KOPT-K1 (cell line): ENCODE data around the gene FCN3.

Source experiments
- H3K27ac ChIP-seq: fragments of 200-600 bp; sonication (generic); 2 replicates; pipeline ENCODE4 v1.5.1; 2016; ENCODE audit warnings: antibody characterized with exemption, mild to moderate bottlenecking, low read depth, low read length; ENCODE audit not compliant: poor library complexity, severe bottlenecking
- H3K36me3 ChIP-seq: fragments of 200-600 bp; sonication (generic); 2 replicates; pipeline ENCODE4 v1.5.1; 2017; ENCODE audit warnings: antibody characterized with exemption, mild to moderate bottlenecking, low read length, moderate library complexity; ENCODE audit not compliant: insufficient read depth
- H3K9me3 ChIP-seq: fragments of 200-600 bp; sonication (generic); 2 replicates; pipeline ENCODE4 v1.5.1; 2017; ENCODE audit warnings: antibody characterized with exemption, low read length, mild to moderate bottlenecking; ENCODE audit not compliant: insufficient read depth, poor library complexity, severe bottlenecking

FCN3 gene

DNA sequence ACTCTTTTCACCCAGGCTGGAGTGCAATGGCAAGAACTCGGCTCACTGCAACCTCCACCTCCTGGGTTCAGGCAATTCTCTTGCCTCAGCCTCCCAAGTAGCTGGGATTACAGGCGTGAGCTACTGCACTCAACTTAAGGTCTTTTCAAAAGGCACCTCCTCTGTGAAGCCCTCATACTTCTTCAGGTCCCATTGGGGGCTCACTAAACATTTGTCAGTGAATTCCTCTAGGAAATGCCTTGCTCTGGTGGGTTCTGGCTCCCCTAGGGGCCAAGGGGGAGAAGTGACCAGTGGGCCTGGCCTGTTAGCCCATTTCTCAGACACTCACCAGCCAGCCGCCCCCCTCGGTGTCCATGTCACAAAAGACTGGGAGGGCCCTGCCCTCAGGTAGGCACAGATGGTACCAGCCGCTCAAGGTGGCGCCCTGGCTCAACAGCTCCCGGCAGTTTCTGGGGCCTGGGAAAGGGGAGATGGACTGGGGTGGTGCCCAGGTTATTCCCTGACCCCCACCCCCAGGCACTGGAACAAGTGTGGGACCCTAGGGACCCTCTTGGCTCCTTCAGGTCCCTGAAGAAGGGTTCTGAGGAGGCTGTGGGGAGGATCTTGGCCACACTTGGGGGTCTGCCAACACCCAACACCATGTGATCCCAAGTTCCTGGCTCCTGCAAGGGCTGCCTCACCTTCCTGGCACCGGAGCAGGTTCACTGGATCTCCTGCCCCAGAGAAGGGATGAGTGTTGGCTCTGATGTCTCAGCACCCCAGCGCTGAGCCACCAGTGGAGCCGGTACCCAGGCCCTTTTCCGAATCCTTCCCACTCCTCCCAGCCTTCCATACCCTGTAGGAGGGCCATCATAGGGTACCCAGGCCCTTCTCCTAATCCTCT is 1.6 kb downstream of the FCN3 start:
- Histone ChIP-seq H3K36me3 (no peaks in the 10 kb centered on the region), H3K27ac (no peak overlapping the region), H3K9me3 (no peaks in the 10 kb centered on the region)

DNA sequence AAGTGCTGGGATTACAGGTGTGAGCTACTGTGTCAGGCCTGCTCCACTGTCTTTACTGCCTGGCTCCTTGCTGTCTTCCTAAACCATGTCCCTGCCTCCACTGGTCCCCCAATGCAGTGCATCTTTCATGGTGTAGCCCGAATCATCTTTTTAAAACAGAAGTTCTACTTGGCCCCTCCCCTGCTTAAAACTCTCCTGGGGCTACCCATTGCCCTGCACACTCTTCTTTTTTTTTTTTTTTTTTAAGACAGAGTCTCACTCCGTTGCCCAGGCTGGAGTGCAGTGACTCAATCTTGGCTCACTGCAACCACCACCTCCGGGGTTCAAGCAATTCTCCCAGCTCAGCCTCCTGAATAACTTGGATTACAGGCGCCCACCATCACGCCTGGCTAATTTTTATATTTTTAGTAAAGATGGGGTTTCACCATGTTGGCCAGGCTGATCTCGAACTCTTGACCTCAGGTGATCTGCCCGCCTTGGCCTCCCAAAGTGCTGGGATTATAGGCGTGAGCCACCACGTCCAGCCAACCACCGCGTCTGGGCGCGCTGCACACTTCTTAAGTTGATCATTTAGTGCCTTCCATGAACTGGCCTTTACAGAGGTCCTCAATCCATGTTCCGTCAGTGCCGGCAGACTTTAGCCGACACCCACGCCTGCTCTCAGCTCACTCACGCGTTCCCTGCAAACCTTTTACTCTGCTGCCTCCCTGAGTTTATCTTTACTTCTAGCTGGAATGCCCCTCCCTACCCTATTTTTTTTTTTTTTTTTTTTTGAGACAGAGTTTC is 2.4 kb downstream of the FCN3 start:
- Histone ChIP-seq H3K27ac (no peak overlapping the region), H3K9me3 (no peaks in the 10 kb centered on the region), H3K36me3 (no peaks in the 10 kb centered on the region)

DNA sequence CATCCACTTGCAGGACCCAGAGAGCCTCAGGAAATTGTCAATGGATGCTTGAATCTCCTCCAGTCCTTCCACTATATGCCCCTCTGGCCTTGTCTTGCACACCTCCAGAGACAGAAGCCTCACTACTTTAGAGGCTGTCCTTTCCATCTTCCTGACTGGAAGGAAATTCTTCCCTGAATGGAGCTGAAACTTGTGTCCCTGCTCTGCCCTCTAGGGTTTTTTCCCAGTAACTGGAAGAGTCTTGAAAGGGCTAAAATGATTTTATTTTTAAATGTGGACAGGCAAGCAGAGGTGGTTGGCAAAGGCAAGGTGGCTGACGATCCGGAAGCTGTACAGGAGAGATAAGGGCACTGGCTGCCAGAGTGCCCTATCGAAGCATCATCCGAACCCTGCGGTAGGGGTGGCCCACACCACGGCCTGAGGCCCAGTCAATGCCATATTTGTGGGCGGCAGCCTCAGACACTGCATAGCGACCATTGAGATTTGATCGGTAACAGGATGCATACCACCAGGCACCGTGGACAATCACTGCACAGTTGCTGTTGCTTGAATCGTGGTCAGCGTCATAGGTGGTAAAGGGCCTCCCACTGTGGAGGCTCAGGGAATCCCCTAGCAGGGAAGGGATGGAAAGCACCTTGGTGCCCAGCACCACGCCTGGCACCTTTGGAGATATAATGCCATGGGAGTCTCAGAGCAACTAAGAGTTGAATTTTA is 5.6 kb downstream of the FCN3 start:
- no peaks in the 10 kb centered on the region for H3K9me3 ChIP-seq
- no peak overlapping the region for H3K27ac ChIP-seq
- no peaks in the 10 kb centered on the region for H3K36me3 ChIP-seq

DNA sequence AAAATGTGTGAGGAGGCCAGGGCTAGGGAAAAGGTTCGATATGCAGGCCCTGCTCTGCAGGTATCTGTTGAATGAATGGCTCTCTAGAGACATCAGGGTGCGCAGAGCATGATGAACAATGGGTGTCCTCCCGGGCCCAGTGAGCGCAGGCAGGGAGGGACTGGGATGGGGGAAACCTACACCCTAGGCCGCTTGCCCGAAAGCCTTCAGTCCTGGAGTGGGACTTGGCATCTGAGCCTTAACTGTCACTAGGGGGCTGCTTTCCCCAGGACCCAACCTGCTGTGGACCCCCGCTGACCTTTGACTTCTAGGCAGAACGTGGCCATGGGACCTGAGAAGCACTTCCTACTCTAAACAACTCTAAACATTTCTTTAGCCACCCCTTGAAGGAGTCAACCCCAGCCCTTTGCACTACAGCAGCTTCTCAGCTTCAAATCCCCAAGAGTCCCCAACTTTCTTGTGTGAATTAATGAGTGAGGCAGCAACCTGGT is 7.4 kb downstream of the FCN3 start:
- Histone ChIP-seq H3K36me3 (no peaks in the 10 kb centered on the region), H3K27ac (no peak overlapping the region), H3K9me3 (no peaks in the 10 kb centered on the region)

DNA sequence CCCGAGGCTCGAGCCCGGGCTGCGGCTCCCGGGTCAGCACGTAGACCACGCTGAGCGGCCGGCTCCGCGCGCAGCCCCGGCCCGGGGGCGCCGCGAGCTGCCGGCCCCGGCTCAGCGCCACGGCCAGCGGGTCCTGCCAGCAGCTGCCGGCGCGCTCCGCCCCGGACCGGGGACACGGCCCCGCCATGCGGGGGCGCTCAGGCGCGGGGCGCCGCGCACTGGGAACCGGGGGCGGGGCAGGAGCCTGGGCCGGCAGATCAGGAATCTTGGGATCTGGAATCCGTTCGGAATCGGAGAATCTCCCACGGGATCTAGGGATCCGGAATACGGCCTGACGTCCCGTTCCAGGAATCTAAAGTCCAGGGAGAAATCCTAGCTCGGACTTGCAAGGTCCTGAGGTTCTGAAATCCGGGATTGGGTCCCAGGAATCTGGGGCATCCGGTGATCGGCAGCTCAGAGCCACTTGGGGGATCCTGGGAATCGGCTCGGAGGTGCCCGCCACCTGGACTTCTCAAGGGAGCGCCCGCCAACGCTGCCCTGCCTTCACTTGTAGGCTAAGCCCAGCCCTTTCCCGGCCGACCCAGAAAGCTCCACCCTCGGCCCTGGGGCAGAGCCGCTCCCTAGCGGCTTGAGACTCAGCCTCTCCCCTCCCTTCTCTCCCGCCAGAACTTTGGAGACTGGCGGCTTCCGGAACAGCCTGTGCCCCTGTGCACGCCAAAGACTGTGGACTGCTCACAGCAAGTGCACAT is 8.0 kb downstream of the FCN3 start, which contains the start of gene MAP3K6:
Gene MAP3K6 (minus strand): TSS at position 551 of the 749 bp plus-strand sequence. CDS start 364 bp downstream, at position 187.
- no peaks in the 10 kb centered on the region for H3K9me3 ChIP-seq
- H3K36me3 ChIP-seq = no peaks in the 10 kb centered on the region
- H3K27ac ChIP-seq = no peak within 1 kb of the TSS

DNA sequence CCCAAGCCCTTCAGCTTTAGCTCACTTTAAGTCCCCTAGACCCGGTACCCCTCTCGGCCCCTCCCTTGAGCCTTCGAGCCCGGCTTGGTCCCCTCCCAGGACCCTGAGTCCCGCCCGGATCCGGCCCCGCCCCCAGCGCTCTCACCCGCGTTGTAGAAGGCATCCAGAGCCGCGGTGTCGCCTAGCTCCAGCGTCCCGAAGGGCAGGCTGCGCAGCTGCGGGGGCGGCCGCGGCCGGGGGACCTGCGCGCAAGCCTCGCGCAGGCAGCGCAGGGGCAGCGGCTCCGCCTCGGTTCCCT is 8.6 kb downstream of the FCN3 start:
- Histone ChIP-seq H3K36me3 (no peaks in the 10 kb centered on the region), H3K9me3 (no peaks in the 10 kb centered on the region), H3K27ac (no peak overlapping the region)

DNA sequence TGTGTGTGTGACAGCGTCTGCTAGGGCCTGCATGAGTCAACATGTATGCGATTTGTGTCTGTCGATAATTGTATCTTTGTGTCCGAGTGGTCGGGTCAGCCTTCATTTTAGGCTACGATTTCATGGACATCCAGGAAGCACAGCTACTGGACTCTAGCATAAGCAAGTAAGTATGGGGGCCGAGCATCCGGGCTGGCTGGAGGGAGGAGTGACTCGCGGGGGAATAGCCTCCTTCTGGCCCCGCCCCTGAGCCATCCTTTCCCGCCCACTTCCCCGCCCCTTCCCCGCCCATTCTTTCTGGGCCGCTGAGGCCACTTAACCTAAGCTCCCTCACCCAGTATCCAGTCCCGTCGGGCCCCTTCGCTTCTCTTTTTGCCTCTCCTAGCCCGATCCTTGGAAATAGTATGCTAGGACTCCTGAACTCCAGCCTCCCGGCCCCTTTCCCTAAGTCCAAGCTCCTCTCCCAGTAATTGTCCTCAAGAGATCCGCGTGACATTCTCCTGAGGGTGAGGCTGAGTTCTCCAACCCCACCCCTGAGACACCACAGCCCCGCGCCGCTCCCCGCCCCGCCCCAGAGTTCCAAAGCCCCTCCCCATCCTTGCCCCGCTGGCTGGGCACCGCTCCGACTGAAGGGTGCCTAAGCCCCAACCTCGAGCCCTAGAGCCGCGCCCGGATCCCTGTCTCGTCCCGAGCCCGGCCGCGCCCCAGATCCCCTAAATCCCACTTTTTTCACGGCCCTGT is 9.1 kb downstream of the FCN3 start:
- Histone ChIP-seq H3K9me3 (no peaks in the 10 kb centered on the region), H3K36me3 (no peaks in the 10 kb centered on the region), H3K27ac (no peak overlapping the region)

DNA sequence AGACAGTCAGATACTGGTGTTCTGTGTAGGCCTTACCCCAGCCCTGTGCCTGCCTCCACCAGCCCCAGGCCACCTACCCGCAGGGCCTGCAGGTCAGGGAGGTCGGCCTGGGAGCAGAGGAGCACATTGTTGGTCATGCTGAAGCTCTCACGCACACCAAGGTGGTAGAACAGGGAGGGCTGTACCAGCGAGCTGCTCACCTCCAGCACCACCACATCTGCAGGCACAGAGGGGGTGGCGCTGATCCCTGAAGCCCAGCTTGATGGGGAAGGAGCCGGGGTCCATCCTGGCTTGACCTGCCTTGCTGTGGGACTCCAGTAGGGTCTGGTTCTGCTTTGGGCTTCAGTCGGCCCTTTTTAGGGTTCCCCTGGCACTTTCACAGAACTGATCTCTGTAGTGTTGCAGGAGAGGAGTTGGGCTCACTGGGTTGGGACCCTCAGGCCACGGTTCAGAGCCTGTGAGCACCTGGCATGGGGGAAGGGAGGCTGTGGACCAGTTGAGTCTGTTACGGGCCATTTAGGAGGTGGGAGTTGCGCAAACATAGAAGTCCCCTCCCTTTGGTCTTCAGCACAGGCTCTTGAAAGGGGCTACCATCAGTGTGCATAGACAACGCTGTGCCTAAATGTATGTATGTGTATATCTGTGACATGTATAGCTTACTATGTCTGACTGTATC is 9.8 kb downstream of the FCN3 start:
- Histone ChIP-seq H3K9me3 (no peaks in the 10 kb centered on the region), H3K36me3 (no peaks in the 10 kb centered on the region), H3K27ac (no peak overlapping the region)

DNA sequence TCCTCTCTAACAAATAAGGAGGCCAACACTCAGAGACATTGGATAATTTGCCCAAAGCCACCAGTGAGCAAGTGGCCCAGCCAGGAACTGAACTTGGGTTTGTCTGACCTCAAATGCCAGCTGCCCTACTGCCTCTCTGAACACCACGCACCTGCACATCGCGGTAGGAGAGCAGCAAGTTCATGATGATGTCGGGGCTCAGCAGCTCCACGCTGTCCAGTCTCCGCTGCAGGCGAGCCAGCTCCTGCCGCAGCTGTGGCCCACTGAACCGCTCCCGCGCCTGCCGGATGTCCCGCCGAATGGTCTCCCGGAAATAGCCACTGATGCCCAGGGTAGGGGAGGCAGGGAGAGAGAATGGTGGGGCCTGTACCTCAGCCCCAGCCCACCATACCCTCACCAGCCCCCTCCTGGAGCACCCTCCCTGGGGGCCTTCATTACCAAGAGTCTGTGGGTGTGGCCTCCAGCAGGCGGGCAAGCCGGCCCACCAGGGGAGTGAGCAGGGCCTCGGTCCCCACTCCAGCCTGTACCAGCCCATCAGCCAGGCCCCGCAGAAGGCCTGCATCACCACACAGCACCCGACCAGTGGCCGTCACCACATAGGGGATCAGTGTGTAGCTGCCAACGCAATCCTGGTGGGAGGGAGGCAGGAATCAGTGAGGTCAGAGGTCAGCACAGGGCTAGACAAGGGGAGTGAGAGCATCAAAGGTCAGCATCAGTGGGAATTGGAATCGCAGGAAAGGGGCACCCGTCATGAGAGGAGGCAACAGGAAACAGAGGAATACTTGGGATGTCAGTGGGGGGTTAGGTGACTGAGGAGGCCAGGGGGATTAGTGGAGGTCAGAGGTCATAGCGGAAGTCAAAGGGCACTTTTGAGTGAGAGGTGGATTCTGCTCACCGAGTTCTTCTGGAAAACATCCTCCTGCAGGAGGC is 10.6 kb downstream of the FCN3 start:
- H3K36me3 ChIP-seq = no peaks in the 10 kb centered on the region
- H3K9me3 ChIP-seq = no peaks in the 10 kb centered on the region
- no peak overlapping the region for H3K27ac ChIP-seq

DNA sequence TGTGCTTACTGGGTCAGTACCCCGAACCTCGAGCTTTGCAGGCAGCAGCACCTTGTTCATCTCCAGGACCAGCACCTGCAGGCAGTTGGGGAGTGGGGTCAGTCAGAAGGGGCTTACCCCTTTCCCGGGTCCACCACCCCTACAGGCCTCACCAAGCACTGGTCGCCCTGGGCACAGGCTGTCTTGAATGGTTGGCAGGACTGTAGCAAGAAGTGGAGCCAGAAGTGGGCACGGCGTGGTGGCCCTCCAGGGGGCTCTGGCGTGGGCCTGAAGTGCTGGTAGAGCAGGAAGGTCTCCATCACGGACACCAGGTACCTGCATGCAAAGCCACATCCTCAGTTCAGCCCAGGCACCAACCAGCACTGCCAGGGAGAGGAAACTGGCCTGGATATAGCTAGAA is 13.1 kb downstream of the FCN3 start:
- no peak overlapping the region for H3K27ac ChIP-seq
- H3K36me3 ChIP-seq = no peaks in the 10 kb centered on the region

DNA sequence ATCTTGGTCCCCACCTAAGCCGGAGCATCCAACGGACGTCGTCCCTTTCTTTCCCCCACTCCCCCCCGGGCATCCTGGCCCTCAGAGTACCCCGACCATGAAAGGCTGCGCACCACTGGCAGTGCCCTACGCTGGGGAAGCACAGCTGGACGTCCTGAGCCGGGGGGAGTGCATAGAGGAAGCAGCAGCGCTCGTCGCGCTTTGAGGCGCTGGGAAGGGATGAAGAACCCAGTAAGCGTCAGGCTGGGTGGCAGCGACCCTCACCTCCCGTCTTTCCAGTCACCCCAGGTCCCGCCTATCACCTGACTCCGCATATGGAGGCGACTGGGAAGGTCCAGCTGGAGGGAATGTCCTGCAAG is 13.6 kb downstream of the FCN3 start:
- H3K36me3 ChIP-seq = no peaks in the 10 kb centered on the region

More for the DNA sequence above, 13.1 kb downstream of the FCN3 start:
- H3K9me3 ChIP-seq = no peaks in the 10 kb centered on the region

DNA sequence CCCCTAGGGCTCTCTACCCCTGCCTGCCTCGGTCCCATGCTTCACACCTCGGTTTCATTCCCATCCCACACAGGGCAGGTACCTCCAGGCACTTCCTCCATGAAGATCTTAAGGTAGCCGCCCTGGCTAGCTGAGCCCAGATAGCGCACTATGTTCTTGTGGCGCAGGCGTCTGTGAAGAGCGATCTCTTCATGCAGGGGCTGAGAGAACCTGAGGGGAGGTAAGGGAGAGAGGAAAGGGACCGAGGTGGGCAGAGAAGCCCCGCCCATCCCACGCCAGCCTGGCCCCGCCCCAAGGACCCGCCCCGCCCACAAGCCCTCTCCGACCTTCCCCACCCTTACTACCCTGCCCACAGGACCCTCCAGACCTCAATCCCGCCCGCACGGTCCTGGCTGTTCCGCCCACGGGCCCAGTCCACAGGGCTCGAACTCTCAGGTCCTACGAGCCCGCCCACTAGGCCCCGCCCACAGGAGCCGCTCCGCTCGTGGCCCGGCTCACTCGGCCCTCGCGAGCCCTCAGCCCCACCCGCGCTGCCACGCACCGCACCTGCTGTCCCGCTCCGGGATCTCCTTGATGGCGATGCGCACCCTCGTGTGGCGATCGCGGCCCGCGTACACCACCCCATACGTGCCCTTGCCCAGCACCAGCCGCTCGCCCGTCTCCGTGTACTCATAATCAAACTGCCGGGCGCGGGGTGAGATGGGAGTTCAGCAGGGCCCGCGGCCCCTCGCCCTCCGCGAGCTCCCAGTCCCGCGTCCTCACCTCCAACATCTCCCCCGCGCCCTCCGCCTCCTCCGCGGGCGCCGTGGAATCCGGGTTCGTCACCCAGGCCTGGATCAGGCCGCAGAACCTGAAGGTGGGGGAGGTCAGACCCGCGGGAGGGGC is 14.2 kb downstream of the FCN3 start:
- no peaks in the 10 kb centered on the region for H3K9me3 ChIP-seq
- H3K36me3 ChIP-seq = no peaks in the 10 kb centered on the region
- no peak overlapping the region for H3K27ac ChIP-seq

More for the DNA sequence above, 13.6 kb downstream of the FCN3 start:
- Histone ChIP-seq H3K9me3 (no peaks in the 10 kb centered on the region), H3K27ac (no peak overlapping the region)
